Stimulated activated CD8-positive, alpha-beta memory T cell treated with anti-CD3 and anti-CD28 coated beads, Interleukin-12 subunit alpha, Interleukin-12 subunit beta, amount 100 ng/mL, for 4 hours (primary cell): ENCODE data around the gene ZNF608.

Source experiments
- DNase-seq: peaks from one replicate; pipeline ENCODE4 v3.0.0-alpha.2; 2020; ENCODE audit warnings: low read depth

ZNF608 gene

GRCh38 chr5:124745928-124746915 lies at the start of gene ZNF608:
Gene ZNF608, minus strand, starts transcription at chr5:124746639. Its CDS starts 1,650 bp downstream, at chr5:124744989.
- DNase-seq, result no peak

DNA sequence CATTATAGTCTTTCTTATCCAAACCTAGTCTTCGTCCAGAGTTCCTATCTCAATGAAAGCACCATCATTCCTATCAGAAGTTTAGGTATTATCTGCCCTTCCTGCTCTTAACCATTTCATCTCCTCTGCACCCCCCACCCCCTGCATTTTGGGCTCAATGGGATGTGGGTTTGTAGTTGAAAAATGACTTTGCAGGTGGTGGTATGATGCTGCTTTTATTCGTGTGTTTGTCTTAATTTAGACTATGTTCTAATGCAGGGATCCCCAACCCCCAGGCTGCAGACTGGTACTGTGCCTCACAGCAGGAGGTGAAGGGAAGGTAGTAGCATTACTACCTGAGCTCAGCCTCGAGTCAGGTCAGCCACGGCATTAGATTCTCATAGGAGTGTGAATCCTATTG lies 49.4 kb upstream of the ZNF608 start:
- no peak for DNase-seq

DNA sequence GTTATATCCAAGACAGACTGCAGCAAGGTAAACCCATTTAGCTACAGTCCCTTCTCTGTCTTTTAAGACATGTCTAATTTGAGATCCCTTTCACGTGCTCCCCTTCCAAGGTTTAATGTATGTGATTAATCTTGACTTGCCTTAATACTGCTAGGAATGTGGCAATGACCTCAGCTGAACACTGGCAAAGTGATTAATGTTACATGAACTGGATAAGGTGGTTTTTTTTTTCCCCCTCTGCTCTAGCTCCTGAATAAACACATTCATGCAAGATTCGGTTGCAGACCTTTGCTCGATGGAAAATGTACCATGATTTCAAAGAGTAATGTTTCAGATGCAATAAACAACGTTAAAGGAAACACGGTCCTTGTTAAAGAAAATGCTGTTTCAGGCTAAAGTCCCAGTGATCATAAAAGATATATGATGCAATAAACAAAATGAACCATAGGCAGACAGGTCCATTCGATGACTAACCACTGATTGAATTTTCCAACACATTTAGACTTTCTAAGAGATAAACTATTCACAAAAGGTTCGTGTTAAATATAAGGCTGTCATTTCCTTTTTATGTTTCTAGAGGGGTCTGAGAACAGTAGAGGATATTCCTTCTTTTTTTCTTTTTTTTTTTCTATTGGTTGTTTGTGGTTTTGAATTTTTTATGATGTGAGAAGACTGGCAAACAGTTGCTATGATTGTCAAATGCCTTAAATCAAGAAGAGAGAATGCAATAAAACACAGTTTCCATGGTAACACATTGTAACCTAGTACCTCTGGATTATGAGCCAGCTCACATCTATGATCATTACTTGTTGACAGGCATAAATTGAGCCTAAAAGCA lies 44.7 kb upstream of the ZNF608 start:
- no peak for DNase-seq

DNA sequence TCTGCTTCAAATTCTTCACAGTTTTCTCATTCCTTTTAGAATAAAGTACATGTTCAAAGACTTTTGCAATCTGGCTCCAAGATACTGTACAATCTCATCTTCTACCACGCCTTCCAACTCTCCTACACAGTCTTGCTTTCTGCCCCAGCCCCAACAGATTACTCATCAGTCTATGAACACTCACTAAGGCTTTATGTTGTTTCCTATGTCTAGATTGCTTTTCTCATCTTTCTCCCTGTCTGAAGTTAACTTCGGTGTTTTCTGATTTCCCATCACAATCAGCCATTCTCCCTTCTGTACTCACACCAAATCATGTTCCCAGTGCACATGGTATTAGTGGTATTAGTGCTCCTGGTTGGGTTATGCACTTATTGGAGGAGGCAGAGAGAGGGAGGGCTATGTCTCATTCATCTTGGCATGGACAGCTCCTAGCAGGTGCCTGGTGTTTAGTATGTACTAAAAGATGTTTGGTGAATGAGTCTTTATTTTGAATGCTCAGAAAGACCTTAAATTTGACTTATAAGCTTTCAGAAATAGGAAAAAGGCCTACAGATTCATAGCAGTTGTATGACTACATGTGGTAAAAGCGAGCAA lies 44.0 kb upstream of the ZNF608 start:
- no peak for DNase-seq

DNA sequence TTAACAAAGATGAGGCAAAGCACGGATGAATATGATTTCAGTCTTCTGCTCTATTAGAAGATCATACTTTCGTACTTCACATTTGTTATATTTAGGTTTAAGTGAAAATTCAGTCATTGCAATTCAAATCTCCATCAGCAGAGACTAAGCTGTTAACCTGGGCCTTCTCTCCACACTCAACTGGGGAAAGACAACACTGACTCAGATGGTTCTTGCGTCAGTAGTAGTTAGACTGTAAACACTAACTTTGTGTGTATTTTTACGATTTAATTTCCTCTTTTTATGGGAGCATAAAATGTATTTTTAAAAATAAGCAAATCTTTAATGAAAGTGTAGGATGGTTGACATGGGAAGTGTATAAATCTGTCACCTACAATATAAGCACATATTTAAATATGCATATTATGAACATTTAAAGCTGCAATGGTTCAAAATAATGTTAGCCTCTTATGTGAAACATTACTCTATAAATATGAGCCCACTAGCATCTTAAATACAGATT lies 42.7 kb upstream of the ZNF608 start:
- no peak for DNase-seq

DNA sequence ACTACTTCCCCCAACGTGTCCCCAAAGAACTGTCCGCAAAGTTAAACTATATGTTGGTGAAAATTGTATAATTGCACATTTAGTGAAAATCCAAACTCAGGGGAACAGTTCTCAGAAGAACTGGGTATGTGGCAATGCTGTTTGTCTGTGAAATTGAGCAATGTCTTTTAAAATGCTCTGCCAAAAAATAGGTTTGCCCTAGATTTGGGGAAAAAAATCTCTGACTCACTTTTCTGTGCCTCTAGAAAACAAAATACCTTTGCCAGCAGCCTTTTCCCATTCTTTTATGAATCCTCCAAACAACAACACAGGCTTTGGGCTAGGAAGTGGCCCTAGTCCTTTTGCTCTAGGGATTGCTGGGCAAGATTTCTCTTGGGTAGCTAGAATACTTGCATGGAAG lies 37.4 kb upstream of the ZNF608 start:
- DNase-seq, result no peak

- no peak for DNase-seq
Measured at GRCh38 chr5:124783285-124783684, 36.8 kb upstream of the ZNF608 start.

DNA sequence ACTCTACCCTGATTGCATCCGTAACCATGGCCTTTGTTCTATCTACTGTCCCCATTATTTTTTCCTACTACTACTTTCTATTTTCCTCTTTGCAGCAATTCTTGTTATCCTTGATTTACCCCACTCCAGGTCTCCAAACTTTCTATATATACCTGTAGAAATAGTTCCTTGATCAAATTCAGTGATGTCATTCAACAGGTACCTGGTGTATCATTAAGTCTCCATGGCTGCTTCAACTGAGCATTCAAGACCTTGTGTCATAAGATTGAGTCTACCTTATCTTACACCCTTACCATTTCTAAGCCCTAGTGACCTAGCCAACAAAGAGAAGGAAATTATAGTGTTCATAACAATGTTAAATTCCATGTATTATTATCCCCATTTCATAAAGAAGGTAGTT lies 35.8 kb upstream of the ZNF608 start:
- no peak for DNase-seq

- no peak for DNase-seq
Measured at GRCh38 chr5:124780011-124780410, 33.6 kb upstream of the ZNF608 start.

GRCh38 chr5:124773315-124774311 lies 27.2 kb upstream of the ZNF608 start:
- DNase-seq, result no peak

DNA sequence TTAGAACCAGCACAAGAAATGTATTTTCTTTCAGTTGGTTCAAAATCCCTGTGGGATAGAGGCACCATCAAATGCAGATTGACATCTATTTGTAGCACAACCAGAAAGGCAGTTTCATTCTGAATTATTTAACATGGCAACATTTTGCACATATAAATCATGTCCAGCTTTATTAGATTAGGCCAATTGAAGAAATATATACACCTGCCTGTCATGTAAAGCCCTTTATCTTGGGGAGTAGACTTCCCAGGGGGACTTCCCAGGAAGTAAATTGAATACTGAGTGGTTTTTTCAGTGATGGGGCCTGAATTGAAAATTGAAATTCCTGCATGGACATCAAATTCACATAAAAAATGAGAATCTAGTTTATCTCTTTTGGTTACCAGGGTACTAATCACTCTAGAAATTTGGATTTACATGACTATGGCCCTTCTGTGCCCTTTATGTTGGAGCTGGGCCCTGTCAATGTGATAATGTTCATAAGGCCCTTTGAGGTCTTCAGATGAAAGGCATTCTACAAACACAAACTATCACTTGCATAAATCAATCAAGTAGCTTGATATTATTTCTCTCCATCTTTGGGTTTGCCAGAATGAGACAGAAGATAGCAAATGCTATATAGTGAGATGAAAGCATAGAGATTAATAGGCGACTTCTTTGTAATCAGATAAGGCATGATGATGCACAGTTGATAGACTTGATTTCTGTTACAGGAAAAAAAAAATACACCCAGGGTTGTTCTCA lies 26.2 kb upstream of the ZNF608 start:
- no peak for DNase-seq

GRCh38 chr5:124771761-124772160 lies 25.3 kb upstream of the ZNF608 start:
- no peak for DNase-seq

DNA sequence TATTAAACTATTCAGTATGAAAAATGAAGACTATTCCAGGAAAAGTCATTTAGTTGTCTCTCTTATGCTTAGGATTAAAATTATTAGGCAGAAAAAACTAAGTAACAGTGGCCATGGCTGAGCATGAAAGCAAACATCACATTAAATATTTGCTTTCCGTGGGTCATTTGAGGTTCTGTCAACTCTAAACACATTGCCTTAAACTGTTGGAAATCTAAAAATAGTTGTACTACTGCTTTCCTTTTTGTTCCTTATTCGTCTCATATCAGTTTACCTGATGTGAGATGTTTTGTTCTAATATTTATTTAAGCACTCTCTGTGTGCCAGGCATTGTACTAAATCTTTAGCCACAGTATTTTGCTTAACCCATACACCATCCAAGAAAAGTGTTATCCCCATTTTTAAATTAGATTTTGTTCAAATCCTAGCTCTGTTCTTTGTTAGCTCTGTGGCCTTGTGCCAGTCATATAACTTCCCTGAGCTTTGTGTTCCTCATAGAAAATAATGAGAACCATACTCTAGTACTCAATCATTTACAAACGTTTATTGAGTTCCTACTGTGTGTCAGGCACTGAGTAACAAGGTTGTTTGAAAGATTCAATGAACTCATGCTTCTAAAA lies 18.7 kb upstream of the ZNF608 start:
- no peak for DNase-seq

DNA sequence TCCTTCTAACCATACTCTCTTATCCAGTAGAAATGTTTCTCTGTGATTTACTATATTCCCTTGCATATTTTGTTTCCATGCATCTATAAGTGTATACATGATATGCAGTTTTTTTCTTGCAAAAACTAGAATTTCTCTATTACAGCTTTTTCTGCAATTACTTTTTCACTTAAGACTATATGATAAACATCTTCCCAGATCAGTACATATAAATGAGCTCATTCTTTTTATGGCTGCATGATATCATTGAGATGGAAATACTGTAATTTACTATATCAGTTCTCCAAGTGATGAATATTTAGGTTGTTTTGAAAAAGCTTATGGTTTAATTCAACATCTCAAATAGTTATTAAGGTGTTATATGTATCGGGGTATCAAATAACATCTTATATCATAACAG lies 18.1 kb upstream of the ZNF608 start:
- DNase-seq, result no peak

GRCh38 chr5:124761010-124761409 lies 14.6 kb upstream of the ZNF608 start:
- DNase-seq, result no peak

DNA sequence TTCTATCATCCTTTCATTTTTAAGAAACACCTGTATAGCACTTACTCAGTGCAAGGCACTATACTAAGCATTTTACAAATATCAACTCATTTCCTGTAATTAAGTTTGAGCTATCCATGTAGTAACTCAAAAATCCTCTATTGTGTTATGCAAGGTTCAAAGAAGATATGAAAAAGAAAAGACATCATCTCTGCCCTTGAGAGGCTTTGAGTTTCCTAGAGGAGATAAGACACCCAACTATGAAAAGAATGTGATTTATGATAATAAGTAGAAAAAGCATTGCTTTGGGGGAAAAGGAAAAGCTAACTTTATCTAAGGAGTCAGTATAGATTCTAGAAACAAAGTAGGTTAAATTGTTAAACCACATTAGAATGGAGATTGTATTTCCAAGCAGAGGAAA lies 14.2 kb upstream of the ZNF608 start:
- DNase-seq, result no peak

- no peak for DNase-seq
Measured at GRCh38 chr5:124755565-124755964, 9.1 kb upstream of the ZNF608 start.

- DNase-seq, result no peak
Measured at GRCh38 chr5:124755041-124755440, 8.6 kb upstream of the ZNF608 start.

DNA sequence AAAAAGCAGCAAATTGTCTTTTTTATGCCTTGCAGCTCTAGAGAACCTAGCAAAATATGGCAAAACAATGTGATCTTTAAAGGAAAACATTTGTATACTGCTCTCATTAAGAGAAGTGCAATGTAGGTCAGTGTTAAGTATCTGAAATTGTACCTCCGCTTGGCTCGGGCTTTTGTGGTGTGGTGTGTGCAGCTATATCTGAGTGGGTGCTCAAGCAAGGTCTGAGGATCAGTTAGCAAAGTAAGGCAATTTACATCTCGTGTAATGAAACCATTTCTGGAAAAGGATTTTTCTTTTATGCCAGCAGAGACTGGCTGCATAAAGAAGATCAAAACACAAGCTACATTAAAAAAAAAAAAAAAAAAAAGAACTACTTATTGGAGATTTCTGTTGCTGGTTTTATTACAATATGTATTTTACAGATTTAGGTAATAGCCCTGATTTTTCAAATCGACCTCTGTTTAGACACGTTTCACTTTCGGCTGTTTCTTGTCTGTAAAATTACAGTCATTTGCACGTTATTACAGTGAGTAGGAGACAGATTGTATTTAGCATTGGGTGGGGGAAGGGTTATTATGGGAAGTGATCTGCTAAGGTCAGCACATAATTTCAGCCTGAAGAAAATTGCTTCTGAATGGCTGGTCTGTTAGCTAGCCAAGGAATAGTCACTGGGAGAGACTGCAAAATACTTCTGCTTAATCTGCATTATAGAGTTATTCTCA lies 7.9 kb upstream of the ZNF608 start:
- DNase-seq, result no peak
